K562 (cell line): Measurements from ENCODE around the gene GJE1. TPM values are rescaled to one million over a fixed set of nuclear protein-coding genes. Genes with fewer than 3 reads are reported as not detected.

Experiments used
- ATAC-seq: fragments of 200-7000 bp; cut with Tn5 transposase; 3 replicates; pipeline ENCODE4 v1.9.1; 2020; ENCODE audit warnings: moderate library complexity
- BruUV-seq: library from RNA; stranded (reverse); fragments of 400-500 nt; replicated peaks from 2 replicates; lab custom pipeline; 2021; lab: Mats Ljungman, UMichigan
- CTCF ChIA-PET: fragments of 300-600 bp; formaldehyde crosslinking; extraction: SDS; loops from one replicate; lab custom pipeline; 2021; ENCODE audit warnings: low intra/inter-chr PET ratio; lab: Yijun Ruan, JAX
- POLR2A ChIA-PET: fragments of 300-600, 350-650 bp; sonication (Branson Sonifier 250); formaldehyde crosslinking; extraction: SDS; loops from one replicate; lab custom pipeline; 2021; ENCODE audit warnings: antibody characterized with exemption, inconsistent platforms; lab: Yijun Ruan, JAX
- DNase-seq, 4 experiments: peaks; one replicate each; pipeline versions ENCODE4 v3.0.0 to v3.0.0-alpha.2; 2011 to 2018; ENCODE audit warnings: low spot score in 3 of 4, mixed read lengths in 3 of 4; ENCODE audit errors: extremely low read depth in 1 of 4
- FAIRE-seq: peaks from 2 replicates; lab custom pipeline; 2011; peaks lifted over from hg19 to GRCh38; lab: Jason Lieb, UNC
- H2AFZ ChIP-seq: 2 replicates; pipeline ENCODE4 v1.6.0; 2011; ENCODE audit warnings: low read depth, low read length, control low read depth, inconsistent platforms
- H3K27ac ChIP-seq: fragments of 200-600 bp; 3 replicates; pipeline ENCODE4 v1.8.0; 2011; ENCODE audit warnings: low read depth, mild to moderate bottlenecking, control low read depth, inconsistent platforms, low read length, moderate library complexity, mixed read lengths; ENCODE audit errors: extremely low read depth
- H3K27me3 ChIP-seq, 2 experiments: fragments of 300-600 bp in 1 of 2; 2 replicates in 1 of 2; 3 replicates in 1 of 2; pipeline versions ENCODE4 v1.6.0 to v1.8.0; 2011; ENCODE audit warnings: inconsistent platforms in 2 of 2, low read length in 2 of 2, mild to moderate bottlenecking in 1 of 2, mixed read lengths in 1 of 2, moderate library complexity in 1 of 2; ENCODE audit not compliant: control insufficient read depth in 2 of 2, insufficient read depth in 2 of 2
- H3K36me3 ChIP-seq: fragments of 300-600 bp; 3 replicates; pipeline ENCODE4 v1.8.0; 2011; ENCODE audit warnings: mild to moderate bottlenecking, low read length, inconsistent platforms; ENCODE audit not compliant: control insufficient read depth, insufficient read depth
- H3K4me1 ChIP-seq, 2 experiments: fragments of 200-600 bp in 1 of 2; replicated peaks in 1 of 2; 2 replicates in 1 of 2; 3 replicates in 1 of 2; pipeline versions ENCODE4 v1.5.1 to v1.8.0; 2011; ENCODE audit warnings: inconsistent platforms in 2 of 2, low read length in 2 of 2, mild to moderate bottlenecking in 1 of 2, mixed read lengths in 1 of 2, moderate library complexity in 1 of 2; ENCODE audit not compliant: control insufficient read depth in 2 of 2, insufficient read depth in 2 of 2
- H3K4me2 ChIP-seq: 2 replicates; pipeline ENCODE4 v1.6.1; 2011; ENCODE audit warnings: low read length, control low read depth, inconsistent platforms, mixed read lengths; ENCODE audit not compliant: insufficient read depth
- H3K4me3 ChIP-seq: fragments of 200-600 bp; sonication (generic), shearing (Covaris generic); 2 replicates; pipeline ENCODE4 v1.5.1; 2016; ENCODE audit warnings: control low read depth, inconsistent platforms
- H3K79me2 ChIP-seq: fragments of 200-600 bp; 3 replicates; pipeline ENCODE4 v1.8.0; 2011; ENCODE audit warnings: low read length, inconsistent platforms; ENCODE audit not compliant: control insufficient read depth, insufficient read depth
- H3K9ac ChIP-seq, 2 experiments: 2 replicates each; pipeline versions ENCODE4 v1.6.0 to v1.6.1; 2011; ENCODE audit warnings: low read depth in 2 of 2, low read length in 2 of 2, control low read depth in 1 of 2, inconsistent platforms in 1 of 2, mild to moderate bottlenecking in 1 of 2, mixed read lengths in 1 of 2; ENCODE audit not compliant: insufficient read depth in 1 of 2
- H3K9me1 ChIP-seq: one replicate; pipeline ENCODE4 v1.6.0; 2011; ENCODE audit warnings: inconsistent platforms, mild to moderate bottlenecking, low read length, moderate library complexity; ENCODE audit not compliant: control insufficient read depth, insufficient read depth
- H3K9me3 ChIP-seq: replicated peaks from 2 replicates; pipeline ENCODE4 v1.5.1; 2011; ENCODE audit warnings: low read depth, low read length, inconsistent platforms; ENCODE audit not compliant: control insufficient read depth, insufficient read depth
- H4K20me1 ChIP-seq: replicated peaks from 2 replicates; pipeline ENCODE4 v1.6.1; 2011; ENCODE audit warnings: low read length, inconsistent platforms, mixed read lengths; ENCODE audit not compliant: control insufficient read depth, insufficient read depth
- BHLHE40 ChIP-seq: IDR thresholded peaks from 2 replicates; pipeline ENCODE4 v1.6.1; 2011; ENCODE audit warnings: low read length, improper control_type of control experiment
- CEBPG ChIP-seq, 3 experiments: fragments of 200-800 bp in 1 of 3; sonication (Bioruptor generic) in 1 of 3; sonication (generic) in 1 of 3; formaldehyde crosslinking in 1 of 3; IDR thresholded peaks in 2 of 3; conservative IDR thresholded peaks in 1 of 3; 2 replicates each; pipeline versions ENCODE4 v1.6.1 to v1.8.0; 2016 to 2022; ENCODE audit warnings: missing compliant biosample characterization in 2 of 3, missing genetic modification characterization in 2 of 3, mild to moderate bottlenecking in 1 of 3, missing genetic modification reagents in 1 of 3
- CREBBP ChIP-seq: IDR thresholded peaks from one replicate; pipeline ENCODE4 v1.6.1; 2012; ENCODE audit warnings: low read depth, mild to moderate bottlenecking, control low read depth, inconsistent platforms, low read length
- DIDO1 ChIP-seq: fragments of 450-650 bp; IDR thresholded peaks from 2 replicates; pipeline ENCODE4 v1.6.1; 2016; ENCODE audit warnings: low read depth, missing biosample characterization, missing genetic modification characterization
- MAZ ChIP-seq, 2 experiments: fragments of 450-650 bp in 1 of 2; sonication (generic) in 1 of 2; formaldehyde crosslinking; IDR thresholded peaks in 1 of 2; conservative IDR thresholded peaks in 1 of 2; 2 replicates each; pipeline versions ENCODE4 v1.4.0 to v1.5.0; 2020; ENCODE audit warnings: mild to moderate bottlenecking in 1 of 2, missing genetic modification reagents in 1 of 2
- SPI1 ChIP-seq: IDR thresholded peaks from 2 replicates; pipeline ENCODE4 v1.6.1; 2011; ENCODE audit warnings: low read depth, low read length, control low read depth, borderline replicate concordance
- ZEB2 ChIP-seq: fragments of 450-650 bp; IDR thresholded peaks from 2 replicates; pipeline ENCODE4 v1.6.1; 2016
- ZFP30 ChIP-seq: fragments of 250-450 bp; sonication (Bioruptor Pico); IDR thresholded peaks from 2 replicates; pipeline ENCODE4 v1.8.0; 2022; ENCODE audit warnings: moderate library complexity, mild to moderate bottlenecking, inconsistent platforms, borderline replicate concordance
- ZFP91 ChIP-seq: sonication (generic); formaldehyde crosslinking; IDR thresholded peaks from 2 replicates; pipeline ENCODE4 v1.8.0; 2022; ENCODE audit warnings: mild to moderate bottlenecking, missing genetic modification reagents
- WGBS: fragments of 100-300 bp; shearing (Covaris generic); methylation state at CpG from one replicate; pipeline ENCODE4 v1.1.6; 2016; ENCODE audit warnings: low coverage, mixed read lengths; ENCODE audit not compliant: insufficient coverage; ENCODE audit errors: missing lambda C conversion rate; 5-methylcytosine and 5-hydroxymethylcytosine counted together
- in situ Hi-C: fragments of 300-500 bp; cut with MboI; formaldehyde crosslinking; loops from 4 replicates; pipeline ENCODE4 v1.15.0; 2018; ENCODE audit warnings: inconsistent platforms, mixed read lengths
- intact Hi-C: fragments of 100-400 bp; cut with micrococcal nuclease; formaldehyde crosslinking; loops from 2 replicates; pipeline ENCODE4 v1.14.2; 2022
- polyA plus RNA-seq, 8 experiments: library from polyadenylated mRNA; depleted of rRNA in 4 of 8; stranded (reverse) in 5 of 8; unstranded in 3 of 8; fragments of >200 nt; fragmentation: Nextera tagmentation in 2 of 8; fragmentation: Illumina TruSeq in 1 of 8; extraction: Ambion mirVana in 2 of 8; extraction: Trizol in 1 of 8; gene quantifications; 2 replicates each; pipeline versions ENCODE4 v1.2.1 to v1.2.3, GENCODE V29; 2011 to 2014; ENCODE audit warnings: inconsistent platforms in 1 of 8, missing spikeins in 1 of 8
- total RNA-seq, 7 experiments: library from RNA; depleted of rRNA in 6 of 7; stranded (reverse); fragments of >200 nt in 6 of 7; fragmentation: Illumina TruSeq in 2 of 7; extraction: Trizol in 2 of 7; gene quantifications; 2 replicates each; pipeline versions ENCODE4 v1.2.1 to v1.2.3, GENCODE V29; 2011 to 2021; ENCODE audit warnings: low replicate concordance in 1 of 7
- TF ChIP-seq, protein P1 (sequence below), 2 experiments: fragments of 150-350 bp in 1 of 2; IDR thresholded peaks; 2 replicates each; pipeline ENCODE4 v1.6.1; 2012 to 2016; ENCODE audit warnings: low read depth in 2 of 2, low read length in 2 of 2, mild to moderate bottlenecking in 1 of 2, moderate library complexity in 1 of 2
- TF ChIP-seq, protein P2 (sequence below): IDR thresholded peaks from 2 replicates; pipeline ENCODE4 v1.6.1; 2011; ENCODE audit warnings: borderline replicate concordance, low read depth, mild to moderate bottlenecking, moderate library complexity, low read length; ENCODE audit not compliant: insufficient read depth, poor library complexity, severe bottlenecking

Gene GJE1
- total and polyA plus RNA-seq, 9 of the 15 experiments (the other 6 are each of a cell fraction or from before 2014, with no cell fraction given): not detected

DNA sequence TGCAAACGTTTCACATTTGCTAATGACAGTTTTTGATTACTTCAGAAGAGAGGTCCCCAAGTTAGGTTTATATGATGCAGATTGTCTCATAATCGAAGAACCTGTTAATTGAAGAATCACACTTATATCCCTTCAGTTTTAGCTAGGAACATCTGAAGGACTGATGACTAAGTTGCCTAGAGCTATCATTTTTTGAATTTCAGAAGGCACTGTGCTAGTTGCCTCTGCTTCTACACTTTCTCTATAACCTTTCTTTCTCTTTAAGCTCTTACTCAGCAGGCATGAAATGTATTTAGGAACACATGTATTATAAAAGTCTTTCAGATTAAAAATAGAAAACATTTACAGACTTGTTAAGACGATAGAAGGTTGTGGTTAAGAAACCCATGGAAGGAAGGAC lies 14.4 kb upstream of the GJE1 start:
- Histone ChIP-seq H2AFZ (no peak overlapping the region), H3K79me2 (no peaks in the 10 kb centered on the region), H3K4me1 (no peaks in the 10 kb centered on the region), H3K27ac (no peak overlapping the region), H3K27me3 (no peaks in the 10 kb centered on the region), H3K36me3 (no peaks in the 10 kb centered on the region), H3K4me2 (no peak overlapping the region), H3K9me1 (no peaks in the 10 kb centered on the region), H3K9ac (no peak overlapping the region), H3K4me3 (no peak overlapping the region), H3K9me3 (no peaks in the 10 kb centered on the region), H4K20me1 (no peaks in the 10 kb centered on the region)
- ChIA-PET POLR2A (no interaction called here), CTCF (no interaction called here)
- intact Hi-C loops: no loop called here
- no peak for TF ChIP-seq DIDO1 (tag)
- no peak for TF ChIP-seq SPI1
- no peak for TF ChIP-seq ZFP91
- TF ChIP-seq MAZ (CRISPR knock-in tag; conservative IDR thresholded peaks at IDR 0.05 in 1 of 2, IDR thresholded peaks at IDR 0.05 in 1 of 2): no peak
- no peak for TF ChIP-seq ZEB2
- TF ChIP-seq CEBPG (CRISPR knock-in tag; IDR thresholded peaks at IDR 0.05): no peak
- no peak for TF ChIP-seq CEBPG (tag; conservative IDR thresholded peaks at IDR 0.05 in 1 of 2, IDR thresholded peaks at IDR 0.05 in 1 of 2)
- TF ChIP-seq, protein P1, sequence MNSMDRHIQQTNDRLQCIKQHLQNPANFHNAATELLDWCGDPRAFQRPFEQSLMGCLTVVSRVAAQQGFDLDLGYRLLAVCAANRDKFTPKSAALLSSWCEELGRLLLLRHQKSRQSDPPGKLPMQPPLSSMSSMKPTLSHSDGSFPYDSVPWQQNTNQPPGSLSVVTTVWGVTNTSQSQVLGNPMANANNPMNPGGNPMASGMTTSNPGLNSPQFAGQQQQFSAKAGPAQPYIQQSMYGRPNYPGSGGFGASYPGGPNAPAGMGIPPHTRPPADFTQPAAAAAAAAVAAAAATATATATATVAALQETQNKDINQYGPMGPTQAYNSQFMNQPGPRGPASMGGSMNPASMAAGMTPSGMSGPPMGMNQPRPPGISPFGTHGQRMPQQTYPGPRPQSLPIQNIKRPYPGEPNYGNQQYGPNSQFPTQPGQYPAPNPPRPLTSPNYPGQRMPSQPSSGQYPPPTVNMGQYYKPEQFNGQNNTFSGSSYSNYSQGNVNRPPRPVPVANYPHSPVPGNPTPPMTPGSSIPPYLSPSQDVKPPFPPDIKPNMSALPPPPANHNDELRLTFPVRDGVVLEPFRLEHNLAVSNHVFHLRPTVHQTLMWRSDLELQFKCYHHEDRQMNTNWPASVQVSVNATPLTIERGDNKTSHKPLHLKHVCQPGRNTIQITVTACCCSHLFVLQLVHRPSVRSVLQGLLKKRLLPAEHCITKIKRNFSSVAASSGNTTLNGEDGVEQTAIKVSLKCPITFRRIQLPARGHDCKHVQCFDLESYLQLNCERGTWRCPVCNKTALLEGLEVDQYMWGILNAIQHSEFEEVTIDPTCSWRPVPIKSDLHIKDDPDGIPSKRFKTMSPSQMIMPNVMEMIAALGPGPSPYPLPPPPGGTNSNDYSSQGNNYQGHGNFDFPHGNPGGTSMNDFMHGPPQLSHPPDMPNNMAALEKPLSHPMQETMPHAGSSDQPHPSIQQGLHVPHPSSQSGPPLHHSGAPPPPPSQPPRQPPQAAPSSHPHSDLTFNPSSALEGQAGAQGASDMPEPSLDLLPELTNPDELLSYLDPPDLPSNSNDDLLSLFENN (IDR thresholded peaks at IDR 0.05; ENCODE audit: low read depth in 2 of 2, low read length in 2 of 2): no peak
- no peak for TF ChIP-seq BHLHE40
- TF ChIP-seq ZFP30 (CRISPR knock-in tag): no peak
- no peak for TF ChIP-seq CREBBP
- TF ChIP-seq, protein P2, sequence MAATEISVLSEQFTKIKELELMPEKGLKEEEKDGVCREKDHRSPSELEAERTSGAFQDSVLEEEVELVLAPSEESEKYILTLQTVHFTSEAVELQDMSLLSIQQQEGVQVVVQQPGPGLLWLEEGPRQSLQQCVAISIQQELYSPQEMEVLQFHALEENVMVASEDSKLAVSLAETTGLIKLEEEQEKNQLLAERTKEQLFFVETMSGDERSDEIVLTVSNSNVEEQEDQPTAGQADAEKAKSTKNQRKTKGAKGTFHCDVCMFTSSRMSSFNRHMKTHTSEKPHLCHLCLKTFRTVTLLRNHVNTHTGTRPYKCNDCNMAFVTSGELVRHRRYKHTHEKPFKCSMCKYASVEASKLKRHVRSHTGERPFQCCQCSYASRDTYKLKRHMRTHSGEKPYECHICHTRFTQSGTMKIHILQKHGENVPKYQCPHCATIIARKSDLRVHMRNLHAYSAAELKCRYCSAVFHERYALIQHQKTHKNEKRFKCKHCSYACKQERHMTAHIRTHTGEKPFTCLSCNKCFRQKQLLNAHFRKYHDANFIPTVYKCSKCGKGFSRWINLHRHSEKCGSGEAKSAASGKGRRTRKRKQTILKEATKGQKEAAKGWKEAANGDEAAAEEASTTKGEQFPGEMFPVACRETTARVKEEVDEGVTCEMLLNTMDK: no peak
- WGBS: 0% methylated on average over 3 of the region's 3 CpGs
- FAIRE-seq (no peak), DNase-seq (no peak), ATAC-seq (no peak)
- in situ Hi-C loops: loop anchor here (25.0 kb wide), 1 partner anchor 431 kb away; no protein-coding TSS in a partner anchor
- no TSS peak for BruUV-seq
